GDM1 (cell line): ENCODE measurements around the gene LIMA1.
"Not testable (repeated sequence)": the region's sequence is repeated elsewhere in the genome, so short reads cannot be mapped to it uniquely, and the experiment has no call there.

Source experiments
- DNase-seq: peaks from one replicate; lab custom pipeline; 2025; lab: John Stamatoyannopoulos, UW

LIMA1 gene

GRCh38 chr12:50185970-50186663 is 97.2 kb downstream of the LIMA1 start:
- DNase-seq = no peak

GRCh38 chr12:50185301-50185895 is 97.9 kb downstream of the LIMA1 start:
- DNase-seq = no peak

- no peak for DNase-seq
Measured at GRCh38 chr12:50184261-50184660, 99.1 kb downstream of the LIMA1 start.

- no peak for DNase-seq
Measured at GRCh38 chr12:50182461-50182860, 100.9 kb downstream of the LIMA1 start.

DNA sequence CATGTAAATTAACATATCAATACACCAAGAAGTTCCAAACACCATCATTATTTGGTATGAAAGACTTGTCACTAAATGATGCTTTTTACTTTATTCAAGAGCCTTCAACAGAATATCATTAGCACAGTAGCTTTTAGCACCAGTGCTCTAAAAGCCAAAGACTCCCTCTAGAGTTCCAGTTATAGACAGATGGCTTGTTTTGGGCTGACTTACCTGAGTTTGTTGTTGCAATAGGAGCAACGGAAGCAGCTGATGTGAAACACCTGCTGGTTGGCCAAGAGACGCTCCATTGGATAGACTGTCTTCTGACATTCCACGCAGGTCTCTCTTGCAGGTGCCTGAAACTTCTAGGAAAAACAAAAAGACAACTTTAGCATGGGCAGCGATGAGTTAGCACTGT is 101.6 kb downstream of the LIMA1 start:
- no peak for DNase-seq

DNA sequence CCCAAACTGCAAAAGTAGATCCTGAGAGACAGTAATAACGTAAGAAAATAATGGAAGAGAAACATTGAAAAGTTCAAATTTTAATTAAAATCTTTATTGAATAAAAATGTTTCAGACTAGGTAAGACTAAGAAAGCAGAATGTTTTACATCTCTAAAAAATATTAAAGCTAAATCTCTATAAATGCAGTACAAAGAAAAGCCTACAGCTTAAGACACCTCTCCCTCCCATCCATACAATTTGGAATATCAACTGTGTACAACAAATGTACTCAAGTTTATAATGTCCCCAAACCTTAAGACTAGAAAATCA is 107.6 kb downstream of the LIMA1 start:
- no peak for DNase-seq

GRCh38 chr12:50174971-50175715 is 108.2 kb downstream of the LIMA1 start:
- DNase-seq = peak; percentile 12

- peak; percentile 98 for DNase-seq
Measured at GRCh38 chr12:50167049-50167828, 116.1 kb downstream of the LIMA1 start, which contains the start of gene CERS5. CERS5 (minus strand) TSS chr12:50167369; CDS start chr12:50167297, 72 bp downstream.

- DNase-seq = no peak
Measured at GRCh38 chr12:50166799-50167048, 116.6 kb downstream of the LIMA1 start.

GRCh38 chr12:50164963-50165362 is 118.4 kb downstream of the LIMA1 start:
- no peak for DNase-seq

- no peak for DNase-seq
Measured at GRCh38 chr12:50162230-50162629, 121.1 kb downstream of the LIMA1 start.

- DNase-seq = no peak
Measured at GRCh38 chr12:50160643-50161042, 122.7 kb downstream of the LIMA1 start.

- DNase-seq = no peak
Measured at GRCh38 chr12:50157259-50157658, 126.1 kb downstream of the LIMA1 start.

- no peak for DNase-seq
Measured at GRCh38 chr12:50156641-50157040, 126.7 kb downstream of the LIMA1 start.

- not testable (repeated sequence) for DNase-seq
Measured at GRCh38 chr12:50154947-50155346, 128.4 kb downstream of the LIMA1 start.

GRCh38 chr12:50151047-50151687 is 132.2 kb downstream of the LIMA1 start:
- no peak for DNase-seq

DNA sequence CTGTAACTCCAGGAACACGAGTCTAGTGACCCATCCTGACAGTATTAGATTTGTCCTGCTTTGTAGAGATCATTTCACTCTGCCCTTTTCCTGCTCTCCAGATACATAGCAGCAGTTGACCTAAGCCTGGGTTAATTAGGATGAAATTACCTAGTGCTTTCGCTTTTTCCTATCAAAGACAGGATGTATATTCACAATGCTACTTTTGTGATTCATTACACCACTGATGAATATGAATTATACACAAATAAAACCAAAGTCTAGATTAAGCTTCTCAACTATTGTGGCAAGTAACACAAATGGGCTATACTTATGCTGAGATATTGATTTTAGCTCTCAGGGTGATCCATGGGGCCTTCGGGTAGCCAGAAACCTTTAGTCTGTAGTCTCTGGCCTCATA is 134.0 kb downstream of the LIMA1 start:
- no peak for DNase-seq

DNA sequence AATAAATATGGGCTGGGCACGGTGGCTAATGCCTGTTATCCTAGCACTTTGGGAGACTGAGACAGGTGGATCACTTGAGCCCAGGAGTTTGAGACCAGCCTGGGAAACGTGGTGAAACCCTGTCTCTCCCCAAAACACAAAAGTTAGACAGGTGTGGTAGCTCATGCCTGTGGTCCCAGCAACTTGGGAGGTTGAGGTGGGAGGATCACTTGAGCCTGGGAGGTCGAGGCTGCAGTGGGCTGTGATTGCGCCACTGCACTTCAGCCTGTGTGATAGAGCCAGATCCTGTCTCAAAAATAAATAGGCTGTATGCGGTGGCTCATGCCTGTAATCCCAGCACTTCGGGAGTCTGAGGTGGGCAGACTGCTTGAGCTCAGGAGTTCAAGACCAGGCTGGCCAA is 135.3 kb downstream of the LIMA1 start:
- not testable (repeated sequence) for DNase-seq

DNA sequence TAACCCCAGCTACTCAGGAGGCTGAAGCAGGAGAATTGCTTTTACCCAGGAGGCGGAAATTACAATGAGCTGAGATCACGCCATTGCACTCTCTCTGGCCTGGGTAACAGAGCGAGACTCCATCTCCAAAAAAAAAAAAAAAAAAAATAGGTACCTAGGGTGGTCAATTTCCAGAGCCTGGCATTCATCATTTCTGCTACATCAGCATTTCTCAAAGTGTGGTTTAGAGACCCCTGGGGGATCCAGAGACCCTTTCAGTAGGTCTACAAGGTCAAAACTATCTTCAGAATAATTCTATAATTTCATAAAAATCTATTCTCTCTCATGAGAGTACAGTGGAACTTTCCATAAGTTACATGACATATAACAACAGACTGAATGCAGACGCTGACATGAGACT is 136.0 kb downstream of the LIMA1 start:
- DNase-seq = no peak

DNA sequence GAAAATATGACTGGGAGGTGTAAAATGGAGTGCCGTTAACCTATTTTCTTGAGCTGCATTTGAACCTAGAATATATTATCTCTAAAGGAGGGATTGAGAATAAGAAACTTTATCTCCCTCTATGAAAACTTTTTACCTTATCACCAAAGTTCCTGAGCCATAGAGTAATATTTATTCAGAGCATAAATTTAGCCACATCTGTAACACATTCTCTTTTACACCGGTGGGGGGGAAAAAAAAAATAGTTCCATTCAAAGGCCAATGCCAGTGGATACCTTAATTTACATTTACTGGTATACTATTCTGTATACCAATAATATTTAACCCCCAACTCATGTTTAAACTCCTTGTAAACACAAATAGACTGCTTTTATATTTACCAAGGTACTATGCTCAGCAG is 137.9 kb downstream of the LIMA1 start:
- DNase-seq = no peak

DNA sequence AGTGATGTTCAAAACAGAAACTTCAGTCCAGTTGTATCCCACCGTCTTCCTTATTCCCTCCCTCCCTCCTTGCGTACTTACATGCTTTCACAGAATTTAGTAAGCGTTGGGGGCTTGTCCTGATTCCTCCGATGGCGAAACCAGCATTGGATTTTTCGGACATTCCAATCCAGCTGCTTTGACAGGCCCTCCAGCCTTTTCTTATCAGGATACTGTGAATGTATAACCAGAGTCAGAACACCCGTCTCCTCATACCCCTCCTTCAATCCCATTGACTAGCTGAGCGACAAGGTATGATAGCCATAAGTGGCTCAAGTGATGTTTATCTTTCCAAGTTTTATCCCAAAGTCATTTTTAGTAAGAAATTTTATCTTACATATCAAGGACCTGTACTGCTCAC is 140.3 kb downstream of the LIMA1 start:
- no peak for DNase-seq

DNA sequence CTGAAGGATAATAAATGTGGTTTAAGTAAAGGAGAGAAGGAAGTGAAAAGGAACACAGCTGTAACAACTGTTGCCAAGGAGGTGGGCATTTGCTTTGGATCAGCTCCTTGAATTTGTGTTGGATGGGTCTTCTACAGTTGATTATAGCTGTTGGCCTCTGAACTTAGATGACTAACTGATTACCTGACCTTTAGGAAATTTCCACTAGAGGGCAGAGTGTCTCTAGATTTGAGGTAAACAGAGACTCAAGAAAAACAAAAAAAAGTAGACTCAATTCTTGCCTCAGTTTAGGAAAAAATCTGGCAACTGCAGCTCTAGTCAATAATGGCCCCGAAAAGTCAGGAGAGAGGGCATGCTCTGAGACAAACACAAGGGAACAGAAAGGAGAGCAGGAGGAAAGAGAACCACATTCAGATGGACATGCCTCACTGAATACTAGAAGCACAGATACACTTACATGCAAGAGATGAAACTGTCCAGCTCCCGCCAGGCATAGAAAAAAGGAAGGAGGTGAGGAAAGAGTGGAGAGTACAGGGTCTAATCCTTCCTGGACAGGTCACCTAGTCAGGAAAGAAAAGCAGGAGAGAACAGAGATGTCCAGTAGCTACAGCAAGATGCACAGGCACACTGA is 150.7 kb downstream of the LIMA1 start:
- no peak for DNase-seq
